H1 (cell line): ENCODE data around the gene COX10.

Experiments used
- ATF3 ChIP-seq: IDR thresholded peaks from 2 replicates; pipeline ENCODE4 v1.6.1; 2011; ENCODE audit warnings: low read depth, mild to moderate bottlenecking, low read length; ENCODE audit not compliant: insufficient read depth
- BCL11A ChIP-seq, 2 experiments: IDR thresholded peaks; one replicate each; pipeline ENCODE4 v1.6.1; 2011; ENCODE audit warnings: low read depth in 2 of 2, low read length in 2 of 2, mild to moderate bottlenecking in 2 of 2
- CBX8 ChIP-seq: fragments of 300-800, 300-1000 bp; sonication (generic); IDR thresholded peaks from 2 replicates; pipeline ENCODE4 v1.7.1; 2016; ENCODE audit warnings: low read depth, low read length, borderline replicate concordance
- CTCF ChIP-seq, 3 experiments: IDR thresholded peaks; 1 replicate in 2 of 3; 2 replicates in 1 of 3; pipeline versions ENCODE4 v1.5.1 to v1.6.1; 2011; ENCODE audit warnings: low read length in 3 of 3, mild to moderate bottlenecking in 3 of 3, inconsistent platforms in 2 of 3, low read depth in 1 of 3, moderate library complexity in 1 of 3; ENCODE audit not compliant: insufficient read depth in 1 of 3; ENCODE audit errors: control extremely low read depth in 1 of 3
- EP300 ChIP-seq, 2 experiments: IDR thresholded peaks; 1 replicate in 1 of 2; 2 replicates in 1 of 2; pipeline ENCODE4 v1.6.1; 2011 to 2012; ENCODE audit warnings: low read depth in 2 of 2, low read length in 2 of 2, mild to moderate bottlenecking in 2 of 2, borderline replicate concordance in 1 of 2, inconsistent platforms in 1 of 2, moderate library complexity in 1 of 2
- EZH2 ChIP-seq: fragments of 200-600 bp; sonication (generic); IDR thresholded peaks from 2 replicates; pipeline ENCODE4 v1.7.1; 2012; ENCODE audit warnings: low read depth, mild to moderate bottlenecking, moderate library complexity, low read length, inconsistent platforms; ENCODE audit not compliant: severe bottlenecking
- JUND ChIP-seq: IDR thresholded peaks from 2 replicates; pipeline ENCODE4 v1.6.1; 2011; ENCODE audit warnings: mild to moderate bottlenecking, improper control_type of control experiment, low read length
- MAX ChIP-seq: IDR thresholded peaks from 2 replicates; pipeline ENCODE4 v1.6.1; 2012; ENCODE audit warnings: inconsistent platforms
- POLR2A ChIP-seq, 2 experiments: IDR thresholded peaks; 1 replicate in 1 of 2; 2 replicates in 1 of 2; pipeline ENCODE4 v1.6.1; 2011; ENCODE audit warnings: low read depth in 2 of 2, low read length in 2 of 2, mild to moderate bottlenecking in 2 of 2; ENCODE audit errors: control extremely low read depth in 1 of 2
- RBBP5 ChIP-seq: IDR thresholded peaks from 2 replicates; pipeline ENCODE4 v1.7.1; 2012; ENCODE audit warnings: low read depth, mild to moderate bottlenecking, inconsistent platforms, low read length, moderate library complexity, borderline replicate concordance
- RFX5 ChIP-seq: IDR thresholded peaks from 2 replicates; pipeline ENCODE4 v1.6.1; 2011; ENCODE audit warnings: low read depth, low read length, improper control_type of control experiment, borderline replicate concordance
- SUZ12 ChIP-seq: fragments of 200-600 bp; sonication (generic); IDR thresholded peaks from 2 replicates; pipeline ENCODE4 v1.6.1; 2012; ENCODE audit warnings: mild to moderate bottlenecking, inconsistent platforms, low read length, moderate library complexity, mixed read lengths
- YY1 ChIP-seq: IDR thresholded peaks from 2 replicates; pipeline ENCODE4 v1.6.1; 2011; ENCODE audit warnings: low read depth, mild to moderate bottlenecking, low read length

GRCh38 chr17:14057591-14057990, 11.7 kb upstream of the COX10 start:
- TF ChIP-seq EP300 (IDR thresholded peaks at IDR 0.05; ENCODE audit: borderline replicate concordance in 1 of 2, low read depth in 2 of 2, low read length in 2 of 2) (no peak), SUZ12 (no peak), CTCF (IDR thresholded peaks at IDR 0.05; ENCODE audit: control extremely low read depth in 1 of 3, insufficient read depth in 1 of 3, low read depth in 1 of 3, low read length in 3 of 3) (no peak), YY1 (no peak), RBBP5 (no peak), POLR2A (IDR thresholded peaks at IDR 0.05; ENCODE audit: control extremely low read depth in 1 of 2, low read depth in 2 of 2, low read length in 2 of 2) (no peak), MAX (no peak), BCL11A (IDR thresholded peaks at IDR 0.05; ENCODE audit: low read depth in 2 of 2, low read length in 2 of 2) (no peak), CBX8 (no peak), ATF3 (no peak), RFX5 (no peak), EZH2 (no peak), JUND (no peak)
